Neural cell (in vitro differentiated cells): ENCODE results near the gene FERMT2.

Experiments used
- EP300 ChIP-seq: fragments of 450-650 bp; conservative IDR thresholded peaks from 2 replicates; pipeline ENCODE4 v1.6.1; 2014; ENCODE audit warnings: antibody characterized with exemption, mild to moderate bottlenecking, moderate library complexity; ENCODE audit not compliant: poor library complexity, severe bottlenecking
- EZH2 ChIP-seq: fragments of 200-600, 300-800 bp; shearing (Covaris generic), sonication (generic); IDR thresholded peaks from 2 replicates; pipeline ENCODE4 v1.6.1; 2014; ENCODE audit warnings: antibody characterized with exemption, low read length, borderline replicate concordance, mild to moderate bottlenecking; ENCODE audit not compliant: insufficient read depth, poor library complexity, severe bottlenecking
- MXI1 ChIP-seq: fragments of 450-650 bp; conservative IDR thresholded peaks from 2 replicates; pipeline ENCODE4 v1.6.1; 2014; ENCODE audit warnings: antibody characterized with exemption, mild to moderate bottlenecking; ENCODE audit not compliant: poor library complexity, severe bottlenecking
- POLR2AphosphoS5 ChIP-seq: IDR thresholded peaks from 2 replicates; pipeline ENCODE4 v1.6.1; 2012
- RAD21 ChIP-seq: fragments of 450-650 bp; conservative IDR thresholded peaks from 2 replicates; pipeline ENCODE4 v1.6.1; 2014; ENCODE audit warnings: antibody characterized with exemption, mild to moderate bottlenecking, moderate library complexity
- SMC3 ChIP-seq: fragments of 450-650 bp; conservative IDR thresholded peaks from 2 replicates; pipeline ENCODE4 v1.6.1; 2014; ENCODE audit warnings: antibody characterized with exemption, mild to moderate bottlenecking, moderate library complexity; ENCODE audit not compliant: poor library complexity
- TAF1 ChIP-seq: IDR thresholded peaks from 2 replicates; pipeline ENCODE4 v1.6.1; 2012; ENCODE audit warnings: low read depth
- TF ChIP-seq, protein P1 (sequence below): IDR thresholded peaks from 2 replicates; pipeline ENCODE4 v1.6.1; 2012; ENCODE audit warnings: borderline replicate concordance
- TF ChIP-seq, protein P2 (sequence below): fragments of 450-650 bp; IDR thresholded peaks from 2 replicates; pipeline ENCODE4 v1.5.1; 2014; ENCODE audit warnings: antibody characterized with exemption, mild to moderate bottlenecking, moderate library complexity; ENCODE audit not compliant: poor library complexity, severe bottlenecking

DNA sequence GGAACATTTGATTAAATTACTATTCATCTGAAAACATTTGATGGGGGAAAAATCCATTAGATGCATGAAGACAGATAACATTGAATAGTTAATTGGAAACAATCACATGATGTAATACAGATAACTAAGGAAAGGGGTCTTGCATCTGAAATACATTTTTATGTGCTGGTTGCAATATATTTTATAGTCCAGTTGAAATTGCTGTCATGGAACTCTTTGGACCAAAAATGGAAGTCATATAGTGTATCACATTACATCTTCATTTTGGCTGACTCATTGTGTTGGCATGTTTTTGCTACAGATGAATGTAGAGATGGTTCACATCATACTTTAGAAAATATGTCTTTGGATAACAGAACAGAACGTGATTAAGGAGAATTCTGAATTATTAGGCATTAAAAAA is 116.4 kb downstream of the FERMT2 start:
- TF ChIP-seq TAF1, result no peak
- TF ChIP-seq EZH2, result no peak
- TF ChIP-seq, protein P1, sequence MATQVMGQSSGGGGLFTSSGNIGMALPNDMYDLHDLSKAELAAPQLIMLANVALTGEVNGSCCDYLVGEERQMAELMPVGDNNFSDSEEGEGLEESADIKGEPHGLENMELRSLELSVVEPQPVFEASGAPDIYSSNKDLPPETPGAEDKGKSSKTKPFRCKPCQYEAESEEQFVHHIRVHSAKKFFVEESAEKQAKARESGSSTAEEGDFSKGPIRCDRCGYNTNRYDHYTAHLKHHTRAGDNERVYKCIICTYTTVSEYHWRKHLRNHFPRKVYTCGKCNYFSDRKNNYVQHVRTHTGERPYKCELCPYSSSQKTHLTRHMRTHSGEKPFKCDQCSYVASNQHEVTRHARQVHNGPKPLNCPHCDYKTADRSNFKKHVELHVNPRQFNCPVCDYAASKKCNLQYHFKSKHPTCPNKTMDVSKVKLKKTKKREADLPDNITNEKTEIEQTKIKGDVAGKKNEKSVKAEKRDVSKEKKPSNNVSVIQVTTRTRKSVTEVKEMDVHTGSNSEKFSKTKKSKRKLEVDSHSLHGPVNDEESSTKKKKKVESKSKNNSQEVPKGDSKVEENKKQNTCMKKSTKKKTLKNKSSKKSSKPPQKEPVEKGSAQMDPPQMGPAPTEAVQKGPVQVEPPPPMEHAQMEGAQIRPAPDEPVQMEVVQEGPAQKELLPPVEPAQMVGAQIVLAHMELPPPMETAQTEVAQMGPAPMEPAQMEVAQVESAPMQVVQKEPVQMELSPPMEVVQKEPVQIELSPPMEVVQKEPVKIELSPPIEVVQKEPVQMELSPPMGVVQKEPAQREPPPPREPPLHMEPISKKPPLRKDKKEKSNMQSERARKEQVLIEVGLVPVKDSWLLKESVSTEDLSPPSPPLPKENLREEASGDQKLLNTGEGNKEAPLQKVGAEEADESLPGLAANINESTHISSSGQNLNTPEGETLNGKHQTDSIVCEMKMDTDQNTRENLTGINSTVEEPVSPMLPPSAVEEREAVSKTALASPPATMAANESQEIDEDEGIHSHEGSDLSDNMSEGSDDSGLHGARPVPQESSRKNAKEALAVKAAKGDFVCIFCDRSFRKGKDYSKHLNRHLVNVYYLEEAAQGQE, result no peak
- TF ChIP-seq, protein P2, sequence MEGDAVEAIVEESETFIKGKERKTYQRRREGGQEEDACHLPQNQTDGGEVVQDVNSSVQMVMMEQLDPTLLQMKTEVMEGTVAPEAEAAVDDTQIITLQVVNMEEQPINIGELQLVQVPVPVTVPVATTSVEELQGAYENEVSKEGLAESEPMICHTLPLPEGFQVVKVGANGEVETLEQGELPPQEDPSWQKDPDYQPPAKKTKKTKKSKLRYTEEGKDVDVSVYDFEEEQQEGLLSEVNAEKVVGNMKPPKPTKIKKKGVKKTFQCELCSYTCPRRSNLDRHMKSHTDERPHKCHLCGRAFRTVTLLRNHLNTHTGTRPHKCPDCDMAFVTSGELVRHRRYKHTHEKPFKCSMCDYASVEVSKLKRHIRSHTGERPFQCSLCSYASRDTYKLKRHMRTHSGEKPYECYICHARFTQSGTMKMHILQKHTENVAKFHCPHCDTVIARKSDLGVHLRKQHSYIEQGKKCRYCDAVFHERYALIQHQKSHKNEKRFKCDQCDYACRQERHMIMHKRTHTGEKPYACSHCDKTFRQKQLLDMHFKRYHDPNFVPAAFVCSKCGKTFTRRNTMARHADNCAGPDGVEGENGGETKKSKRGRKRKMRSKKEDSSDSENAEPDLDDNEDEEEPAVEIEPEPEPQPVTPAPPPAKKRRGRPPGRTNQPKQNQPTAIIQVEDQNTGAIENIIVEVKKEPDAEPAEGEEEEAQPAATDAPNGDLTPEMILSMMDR, result no peak
- no peak for TF ChIP-seq RAD21
- no peak for TF ChIP-seq POLR2AphosphoS5
- no peak for TF ChIP-seq EP300
- no peak for TF ChIP-seq SMC3
- TF ChIP-seq MXI1, result no peak
